H9 (cell line): Measurements from ENCODE around the gene SLC22A12. TPM values are rescaled to one million over a fixed set of nuclear protein-coding genes. Genes with fewer than 3 reads are reported as not detected.
A peak's percentile ranks its signal among the peaks of the same experiment; 100 is the strongest.

Source experiments
- DNase-seq: peaks from one replicate; pipeline ENCODE4 v3.0.0-alpha.2; 2017
- H2AFZ ChIP-seq: one replicate; pipeline ENCODE4 v1.6.1; 2013; ENCODE audit warnings: mild to moderate bottlenecking, low read length, control low read depth, moderate library complexity
- H2AK5ac ChIP-seq: 2 replicates; pipeline ENCODE4 v1.6.1; 2013; ENCODE audit warnings: low read length, control low read depth, mixed read lengths; ENCODE audit not compliant: insufficient read length
- H2BK120ac ChIP-seq: one replicate; pipeline ENCODE4 v1.6.1; 2013; ENCODE audit warnings: low read depth, mild to moderate bottlenecking, low read length, control low read depth, inconsistent platforms; ENCODE audit not compliant: poor library complexity, severe bottlenecking
- H2BK12ac ChIP-seq: 2 replicates; pipeline ENCODE4 v1.6.1; 2013; ENCODE audit warnings: low read length, control low read depth, mixed read lengths, low read depth; ENCODE audit not compliant: insufficient read length
- H2BK15ac ChIP-seq: 2 replicates; pipeline ENCODE4 v1.6.1; 2013; ENCODE audit warnings: low read depth, low read length, control low read depth
- H2BK20ac ChIP-seq: one replicate; pipeline ENCODE4 v1.6.1; 2013; ENCODE audit warnings: low read depth, mild to moderate bottlenecking, low read length, control low read depth, inconsistent platforms; ENCODE audit not compliant: poor library complexity, severe bottlenecking
- H2BK5ac ChIP-seq: 2 replicates; pipeline ENCODE4 v1.6.1; 2013; ENCODE audit warnings: low read length, control low read depth, mixed read lengths; ENCODE audit not compliant: insufficient read length
- H3K14ac ChIP-seq: 2 replicates; pipeline ENCODE4 v1.6.1; 2013; ENCODE audit warnings: low read length, control low read depth; ENCODE audit not compliant: insufficient read depth
- H3K18ac ChIP-seq: 2 replicates; pipeline ENCODE4 v1.6.1; 2013; ENCODE audit warnings: low read depth, mild to moderate bottlenecking, mixed read lengths, low read length, control low read depth; ENCODE audit not compliant: insufficient read length
- H3K23ac ChIP-seq: 2 replicates; pipeline ENCODE4 v1.6.1; 2013; ENCODE audit warnings: low read length, control low read depth, mixed read lengths, low read depth; ENCODE audit not compliant: insufficient read length
- H3K23me2 ChIP-seq: 2 replicates; pipeline ENCODE4 v1.6.1; 2013; ENCODE audit warnings: low read depth, mild to moderate bottlenecking, mixed read lengths, low read length, control low read depth; ENCODE audit not compliant: insufficient read length, poor library complexity, severe bottlenecking
- H3K27ac ChIP-seq: 2 replicates; pipeline ENCODE4 v1.5.1; 2013; ENCODE audit warnings: low read length, control low read depth, mixed read lengths, low read depth; ENCODE audit not compliant: insufficient read length
- H3K27me3 ChIP-seq: 2 replicates; pipeline ENCODE4 v1.6.1; 2013; ENCODE audit warnings: low read length, control low read depth, inconsistent platforms; ENCODE audit not compliant: insufficient read depth
- H3K4ac ChIP-seq: 2 replicates; pipeline ENCODE4 v1.6.1; 2013; ENCODE audit warnings: low read depth, mild to moderate bottlenecking, control low read depth, inconsistent platforms, low read length, moderate library complexity
- H3K4me1 ChIP-seq: 2 replicates; pipeline ENCODE4 v1.6.1; 2013; ENCODE audit warnings: low read length, control low read depth, inconsistent platforms; ENCODE audit not compliant: insufficient read depth
- H3K4me2 ChIP-seq: 2 replicates; pipeline ENCODE4 v1.6.1; 2013; ENCODE audit warnings: low read length, control low read depth, mixed read lengths; ENCODE audit not compliant: insufficient read length, insufficient read depth
- H3K56ac ChIP-seq: 2 replicates; pipeline ENCODE4 v1.6.1; 2013; ENCODE audit warnings: low read depth, mild to moderate bottlenecking, mixed read lengths, low read length, control low read depth; ENCODE audit not compliant: insufficient read length
- H3K79me1 ChIP-seq: 2 replicates; pipeline ENCODE4 v1.6.1; 2013; ENCODE audit warnings: low read depth, mild to moderate bottlenecking, moderate library complexity, low read length, control low read depth, inconsistent platforms; ENCODE audit not compliant: insufficient read depth, poor library complexity, severe bottlenecking
- H3K79me2 ChIP-seq: 2 replicates; pipeline ENCODE4 v1.6.1; 2013; ENCODE audit warnings: low read length, control low read depth, inconsistent platforms; ENCODE audit not compliant: insufficient read depth
- H3K9ac ChIP-seq: 2 replicates; pipeline ENCODE4 v1.6.1; 2013; ENCODE audit warnings: low read length, control low read depth, mixed read lengths; ENCODE audit not compliant: insufficient read length; ENCODE audit errors: extremely low read depth
- H3K9me3 ChIP-seq: one replicate; pipeline ENCODE4 v1.6.1; 2013; ENCODE audit warnings: low read depth, low read length, inconsistent platforms; ENCODE audit not compliant: control insufficient read depth
- H3T11ph ChIP-seq: one replicate; pipeline ENCODE4 v1.6.1; 2013; ENCODE audit warnings: mild to moderate bottlenecking, low read length, control low read depth, inconsistent platforms
- H4K20me1 ChIP-seq: one replicate; pipeline ENCODE4 v1.6.1; 2013; ENCODE audit not compliant: control insufficient read depth, insufficient read length, insufficient read depth
- H4K5ac ChIP-seq: 2 replicates; pipeline ENCODE4 v1.6.1; 2013; ENCODE audit warnings: low read depth, mild to moderate bottlenecking, mixed read lengths, low read length, control low read depth; ENCODE audit not compliant: insufficient read length
- H4K8ac ChIP-seq: replicated peaks from 2 replicates; pipeline ENCODE4 v1.6.1; 2013; ENCODE audit warnings: low read length, control low read depth, mixed read lengths, low read depth; ENCODE audit not compliant: insufficient read length
- H4K91ac ChIP-seq: 2 replicates; pipeline ENCODE4 v1.6.1; 2013; ENCODE audit warnings: low read depth, mild to moderate bottlenecking, moderate library complexity, mixed read lengths, low read length, control low read depth; ENCODE audit not compliant: insufficient read length
- H3K27ac Mint-ChIP-seq, 3 experiments: 2 replicates in 2 of 3; 3 replicates in 1 of 3; pipeline ENCODE4 v1.8.0; 2020 to 2021; ENCODE audit warnings: mixed read lengths in 3 of 3, mild to moderate bottlenecking in 1 of 3, moderate library complexity in 1 of 3
- H3K27me3 Mint-ChIP-seq: 2 replicates; pipeline ENCODE4 v1.8.0; 2021; ENCODE audit warnings: low read depth, mild to moderate bottlenecking, moderate library complexity, mixed read lengths
- H3K36me3 Mint-ChIP-seq, 3 experiments: 2 replicates in 2 of 3; 3 replicates in 1 of 3; pipeline ENCODE4 v1.8.0; 2020 to 2021; ENCODE audit warnings: low read depth in 3 of 3, mixed read lengths in 3 of 3; ENCODE audit not compliant: insufficient read depth in 1 of 3
- H3K4me1 Mint-ChIP-seq, 2 experiments: 2 replicates each; pipeline ENCODE4 v1.8.0; 2020; ENCODE audit warnings: mixed read lengths in 2 of 2
- H3K4me3 Mint-ChIP-seq, 2 experiments: 2 replicates in 1 of 2; 3 replicates in 1 of 2; pipeline ENCODE4 v1.8.0; 2020 to 2021; ENCODE audit warnings: mild to moderate bottlenecking in 2 of 2, mixed read lengths in 2 of 2, moderate library complexity in 1 of 2
- H3K9me3 Mint-ChIP-seq, 2 experiments: 2 replicates in 1 of 2; 3 replicates in 1 of 2; pipeline ENCODE4 v1.8.0; 2020; ENCODE audit warnings: mild to moderate bottlenecking in 2 of 2, mixed read lengths in 2 of 2, moderate library complexity in 1 of 2
- CTCF ChIP-seq: fragments of 200-600 bp; sonication (generic); conservative IDR thresholded peaks from 3 replicates; pipeline ENCODE4 v1.8.0; 2021; ENCODE audit warnings: antibody characterized with exemption, mild to moderate bottlenecking
- WGBS: extraction: QIAGEN DNeasy Blood & Tissue Kit; methylation state at CpG from one replicate; pipeline ENCODE4 v1.1.7; 2013; ENCODE audit warnings: missing lambda C conversion rate, low lambda C conversion rate, mixed read lengths; ENCODE audit not compliant: insufficient read length; ENCODE audit errors: extremely low coverage; 5-methylcytosine and 5-hydroxymethylcytosine counted together
- total RNA-seq: library from RNA; stranded (reverse); gene quantifications from 2 replicates; pipeline ENCODE4 v1.2.1, GENCODE V29; 2021

The SLC22A12 gene
- total RNA-seq, 1 experiment from 2014 or later = not detected

DNA sequence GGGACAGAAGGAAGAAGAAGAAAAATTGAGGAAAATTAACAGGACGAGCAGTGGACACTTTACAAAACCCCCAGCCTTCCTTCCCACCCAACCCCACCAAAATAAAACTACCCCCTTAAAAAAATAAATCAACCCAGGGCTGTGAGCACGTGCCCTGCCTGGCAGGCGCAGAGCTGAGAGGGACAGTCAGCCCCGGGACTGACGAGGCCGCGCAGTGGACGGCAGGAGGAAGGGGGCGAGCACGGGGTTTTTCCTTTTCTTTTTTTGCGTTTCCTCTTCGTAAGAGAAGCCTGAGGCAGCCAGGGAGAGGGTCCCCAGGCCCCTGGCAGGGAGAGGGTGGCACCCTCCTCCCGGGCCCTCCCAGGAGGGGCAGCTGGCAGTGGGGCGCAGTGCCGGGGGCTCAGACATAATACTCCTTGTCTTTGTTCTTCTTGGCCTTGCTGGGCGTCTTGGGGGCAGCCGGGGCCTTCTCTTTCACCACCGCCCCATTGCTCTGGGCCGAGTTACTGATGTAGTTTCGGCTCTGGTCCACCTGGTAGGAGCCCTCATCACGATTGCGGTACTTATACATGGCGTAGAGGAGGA is 15.9 kb downstream of the SLC22A12 start:
- H3K4me1 ChIP-seq = no peaks in the 10 kb centered on the region
- no peaks in the 10 kb centered on the region for H3K27me3 ChIP-seq
- no peaks in the 10 kb centered on the region for H4K20me1 ChIP-seq
- H3T11ph ChIP-seq = no peak overlapping the region
- Mint-ChIP-seq H3K36me3 (no peaks in the 10 kb centered on the region), H3K27me3 (peaks cover 13% of the 10 kb centered on the region), H3K4me3 (no peak overlapping the region), H3K9me3 (no peaks in the 10 kb centered on the region), H3K27ac (peak overlapping the region in 1 of 3 experiments; percentile 30; a peak in 2 of 7 replicates), H3K4me1 (peaks cover 5 to 27% of the 10 kb centered on the region in 2 experiments)
- H4K5ac ChIP-seq = no peak overlapping the region
- H3K79me2 ChIP-seq = no peaks in the 10 kb centered on the region
- H3K4me2 ChIP-seq = no peak overlapping the region
- DNase-seq = no peak
- H3K56ac ChIP-seq = no peak overlapping the region
- no peak overlapping the region for H2BK120ac ChIP-seq
- no peak overlapping the region for H2AK5ac ChIP-seq
- no peak overlapping the region for H3K14ac ChIP-seq
- TF ChIP-seq CTCF = no peak
- H3K79me1 ChIP-seq = no peaks in the 10 kb centered on the region
- no peaks in the 10 kb centered on the region for H3K23me2 ChIP-seq
- no peak overlapping the region for H2BK5ac ChIP-seq
- no peaks in the 10 kb centered on the region for H3K9me3 ChIP-seq
- H2AFZ ChIP-seq = no peak overlapping the region
- no CpG with 5 or more reads among the region's 23 CpGs for WGBS
- H4K91ac ChIP-seq = no peak overlapping the region
- no peak overlapping the region for H3K23ac ChIP-seq
- no peak overlapping the region for H3K27ac ChIP-seq
- H2BK15ac ChIP-seq = no peak overlapping the region
- H2BK20ac ChIP-seq = no peak overlapping the region
- H3K9ac ChIP-seq = no peak overlapping the region
- H3K18ac ChIP-seq = no peak overlapping the region
- no peak overlapping the region for H2BK12ac ChIP-seq
- H4K8ac ChIP-seq = no peak overlapping the region
- H3K4ac ChIP-seq = no peak overlapping the region
